ENCODE data around the gene SCN8A.

DNA sequence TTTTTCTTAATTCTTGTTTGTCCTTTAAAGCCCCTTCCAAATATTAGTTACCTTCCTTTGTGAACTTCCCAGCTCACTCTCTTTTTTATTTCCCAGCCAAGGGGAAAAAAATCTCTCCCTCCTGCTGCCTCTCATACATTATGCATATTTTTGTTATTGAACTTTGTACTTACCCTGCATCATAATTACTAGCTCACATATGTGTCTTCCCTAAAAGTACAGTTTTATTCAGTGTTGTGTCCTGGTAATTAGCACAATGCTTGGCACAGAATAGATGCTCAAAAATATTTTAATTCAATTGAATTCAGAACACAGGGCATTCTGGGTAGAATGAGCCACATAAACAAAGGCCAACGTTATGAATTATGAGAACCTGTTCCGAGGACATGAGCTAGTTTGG lies 91.9 kb downstream of the SCN8A start:
- TF ChIP-seq EZH2 (IDR thresholded peaks at IDR 0.05; ENCODE audit: borderline replicate concordance) (no peak), CTCF (IDR thresholded peaks at IDR 0.05; ENCODE audit: poor library complexity) (no peak)
